WTC11 (cell line): ENCODE results near the gene LRRTM3. TPM values are rescaled to one million over a fixed set of nuclear protein-coding genes. Genes with fewer than 3 reads are reported as not detected.
A peak's percentile ranks its signal among the peaks of the same experiment; 100 is the strongest.

Source experiments
- CREM ChIP-seq: sonication (generic); formaldehyde crosslinking; IDR thresholded peaks from 2 replicates; pipeline ENCODE4 v1.8.1; 2022; ENCODE audit warnings: mild to moderate bottlenecking, missing genetic modification reagents, moderate library complexity
- EMX1 ChIP-seq: fragments of 250-450 bp; sonication (Bioruptor Pico); IDR thresholded peaks from 2 replicates; pipeline ENCODE4 v1.8.0; 2021; ENCODE audit warnings: mild to moderate bottlenecking
- ESRRA ChIP-seq: sonication (generic); formaldehyde crosslinking; IDR thresholded peaks from 2 replicates; pipeline ENCODE4 v1.8.1; 2022; ENCODE audit warnings: mild to moderate bottlenecking, missing genetic modification reagents, borderline replicate concordance
- FOXJ3 ChIP-seq: sonication (generic); formaldehyde crosslinking; IDR thresholded peaks from 2 replicates; pipeline ENCODE4 v1.9.0; 2021; ENCODE audit warnings: missing genetic modification reagents, mild to moderate bottlenecking, borderline replicate concordance
- GRHL2 ChIP-seq: fragments of 250-450 bp; sonication (Bioruptor Pico); IDR thresholded peaks from 2 replicates; pipeline ENCODE4 v1.8.0; 2022; ENCODE audit warnings: mild to moderate bottlenecking, moderate library complexity; ENCODE audit not compliant: insufficient replicate concordance, severe bottlenecking
- HMGA2 ChIP-seq: fragments of 250-450 bp; sonication (Bioruptor Pico); IDR thresholded peaks from 2 replicates; pipeline ENCODE4 v1.4.0; 2021; ENCODE audit warnings: mild to moderate bottlenecking, moderate library complexity
- IRF2 ChIP-seq: sonication (generic); formaldehyde crosslinking; IDR thresholded peaks from 2 replicates; pipeline ENCODE4 v1.8.0; 2022; ENCODE audit warnings: low read depth, missing genetic modification reagents, borderline replicate concordance
- JAZF1 ChIP-seq: fragments of 250-450 bp; sonication (Bioruptor Pico); IDR thresholded peaks from 2 replicates; pipeline ENCODE4 v1.9.0; 2021; ENCODE audit warnings: moderate library complexity, mild to moderate bottlenecking, inconsistent platforms
- JUN ChIP-seq: sonication (generic); formaldehyde crosslinking; IDR thresholded peaks from 2 replicates; pipeline ENCODE4 v1.8.0; 2023; ENCODE audit warnings: mild to moderate bottlenecking, missing genetic modification reagents
- MAX ChIP-seq: sonication (generic); formaldehyde crosslinking; IDR thresholded peaks from 2 replicates; pipeline ENCODE4 v1.8.0; 2022; ENCODE audit warnings: mild to moderate bottlenecking, missing genetic modification reagents
- MYBL2 ChIP-seq: sonication (generic); formaldehyde crosslinking; IDR thresholded peaks from 2 replicates; pipeline ENCODE4 v1.8.1; 2023; ENCODE audit warnings: mild to moderate bottlenecking, moderate library complexity, missing genetic modification reagents
- NR1H2 ChIP-seq: sonication (generic); formaldehyde crosslinking; IDR thresholded peaks from 2 replicates; pipeline ENCODE4 v1.9.0; 2021; ENCODE audit warnings: mild to moderate bottlenecking, moderate library complexity, missing genetic modification reagents
- PRRX2 ChIP-seq: fragments of 250-450 bp; sonication (Bioruptor Pico); IDR thresholded peaks from 2 replicates; pipeline ENCODE4 v1.8.0; 2021; ENCODE audit warnings: mild to moderate bottlenecking
- SMAD4 ChIP-seq: sonication (generic); formaldehyde crosslinking; IDR thresholded peaks from 2 replicates; pipeline ENCODE4 v1.8.0; 2022; ENCODE audit warnings: mild to moderate bottlenecking, missing genetic modification reagents
- USF2 ChIP-seq: sonication (generic); formaldehyde crosslinking; IDR thresholded peaks from 2 replicates; pipeline ENCODE4 v1.8.1; 2023; ENCODE audit warnings: mild to moderate bottlenecking, missing genetic modification reagents, moderate library complexity
- ZBTB21 ChIP-seq: sonication (generic); formaldehyde crosslinking; IDR thresholded peaks from 2 replicates; pipeline ENCODE4 v1.8.1; 2023; ENCODE audit warnings: mild to moderate bottlenecking, missing genetic modification reagents, borderline replicate concordance
- ZNF396 ChIP-seq: fragments of 250-450 bp; sonication (Bioruptor Pico); IDR thresholded peaks from 2 replicates; pipeline ENCODE4 v1.8.0; 2021; ENCODE audit warnings: mild to moderate bottlenecking, moderate library complexity, borderline replicate concordance
- ZNF532 ChIP-seq: fragments of 250-450 bp; sonication (Bioruptor Pico); IDR thresholded peaks from 2 replicates; pipeline ENCODE4 v1.9.0; 2021; ENCODE audit warnings: mild to moderate bottlenecking, borderline replicate concordance
- total RNA-seq: library from RNA; stranded (reverse); gene quantifications from 3 replicates; pipeline ENCODE4 v1.2.3, GENCODE V29; 2021
- TF ChIP-seq, protein P1 (sequence below): sonication (generic); formaldehyde crosslinking; IDR thresholded peaks from 2 replicates; pipeline ENCODE4 v1.8.0; 2023; ENCODE audit warnings: missing genetic modification reagents
- TF ChIP-seq, protein P2 (sequence below): sonication (generic); formaldehyde crosslinking; IDR thresholded peaks from 2 replicates; pipeline ENCODE4 v1.8.1; 2023; ENCODE audit warnings: mild to moderate bottlenecking, missing genetic modification reagents
- TF ChIP-seq, protein P3 (sequence below): sonication (generic); formaldehyde crosslinking; IDR thresholded peaks from 2 replicates; pipeline ENCODE4 v1.8.1; 2022; ENCODE audit warnings: missing genetic modification reagents, borderline replicate concordance
- TF ChIP-seq, protein P4 (sequence below): fragments of 250-450 bp; sonication (Bioruptor Pico); IDR thresholded peaks from 2 replicates; pipeline ENCODE4 v2.1.2; 2022; ENCODE audit warnings: mild to moderate bottlenecking, moderate library complexity
- TF ChIP-seq, protein P5 (sequence below): sonication (generic); formaldehyde crosslinking; IDR thresholded peaks from 2 replicates; pipeline ENCODE4 v1.8.0; 2022; ENCODE audit warnings: missing genetic modification reagents

The LRRTM3 gene
- total RNA-seq, 1 experiment from 2014 or later, result 0.52 TPM

GRCh38 chr10:66925896-66926715, at the start of gene LRRTM3 (continued):
- TF ChIP-seq, protein P1, sequence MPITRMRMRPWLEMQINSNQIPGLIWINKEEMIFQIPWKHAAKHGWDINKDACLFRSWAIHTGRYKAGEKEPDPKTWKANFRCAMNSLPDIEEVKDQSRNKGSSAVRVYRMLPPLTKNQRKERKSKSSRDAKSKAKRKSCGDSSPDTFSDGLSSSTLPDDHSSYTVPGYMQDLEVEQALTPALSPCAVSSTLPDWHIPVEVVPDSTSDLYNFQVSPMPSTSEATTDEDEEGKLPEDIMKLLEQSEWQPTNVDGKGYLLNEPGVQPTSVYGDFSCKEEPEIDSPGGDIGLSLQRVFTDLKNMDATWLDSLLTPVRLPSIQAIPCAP (CRISPR knock-in tag), result no peak
- TF ChIP-seq HMGA2 (CRISPR knock-in tag) (no peak), USF2 (CRISPR knock-in tag) (no peak), PRRX2 (CRISPR knock-in tag) (no peak), CREM (CRISPR knock-in tag) (no peak), ZBTB21 (CRISPR knock-in tag) (peak; percentile 42; the same call in 1 of the 2 replicates), SMAD4 (CRISPR knock-in tag) (no peak), ZNF532 (CRISPR knock-in tag) (no peak), JAZF1 (CRISPR knock-in tag) (no peak), MYBL2 (peak; percentile 48; the same call in 1 of the 2 replicates), ESRRA (CRISPR knock-in tag) (no peak), ZNF396 (CRISPR knock-in tag) (no peak), FOXJ3 (CRISPR knock-in tag) (no peak), EMX1 (no peak), NR1H2 (no peak), GRHL2 (CRISPR knock-in tag) (no peak), MAX (CRISPR knock-in tag) (0 out of 2 replicates have a peak, but pooled peaks have one; percentile 29), JUN (no peak), IRF2 (CRISPR knock-in tag) (no peak)
- TF ChIP-seq, protein P2, sequence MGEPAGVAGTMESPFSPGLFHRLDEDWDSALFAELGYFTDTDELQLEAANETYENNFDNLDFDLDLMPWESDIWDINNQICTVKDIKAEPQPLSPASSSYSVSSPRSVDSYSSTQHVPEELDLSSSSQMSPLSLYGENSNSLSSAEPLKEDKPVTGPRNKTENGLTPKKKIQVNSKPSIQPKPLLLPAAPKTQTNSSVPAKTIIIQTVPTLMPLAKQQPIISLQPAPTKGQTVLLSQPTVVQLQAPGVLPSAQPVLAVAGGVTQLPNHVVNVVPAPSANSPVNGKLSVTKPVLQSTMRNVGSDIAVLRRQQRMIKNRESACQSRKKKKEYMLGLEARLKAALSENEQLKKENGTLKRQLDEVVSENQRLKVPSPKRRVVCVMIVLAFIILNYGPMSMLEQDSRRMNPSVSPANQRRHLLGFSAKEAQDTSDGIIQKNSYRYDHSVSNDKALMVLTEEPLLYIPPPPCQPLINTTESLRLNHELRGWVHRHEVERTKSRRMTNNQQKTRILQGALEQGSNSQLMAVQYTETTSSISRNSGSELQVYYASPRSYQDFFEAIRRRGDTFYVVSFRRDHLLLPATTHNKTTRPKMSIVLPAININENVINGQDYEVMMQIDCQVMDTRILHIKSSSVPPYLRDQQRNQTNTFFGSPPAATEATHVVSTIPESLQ (CRISPR knock-in tag), result no peak
- TF ChIP-seq, protein P3, sequence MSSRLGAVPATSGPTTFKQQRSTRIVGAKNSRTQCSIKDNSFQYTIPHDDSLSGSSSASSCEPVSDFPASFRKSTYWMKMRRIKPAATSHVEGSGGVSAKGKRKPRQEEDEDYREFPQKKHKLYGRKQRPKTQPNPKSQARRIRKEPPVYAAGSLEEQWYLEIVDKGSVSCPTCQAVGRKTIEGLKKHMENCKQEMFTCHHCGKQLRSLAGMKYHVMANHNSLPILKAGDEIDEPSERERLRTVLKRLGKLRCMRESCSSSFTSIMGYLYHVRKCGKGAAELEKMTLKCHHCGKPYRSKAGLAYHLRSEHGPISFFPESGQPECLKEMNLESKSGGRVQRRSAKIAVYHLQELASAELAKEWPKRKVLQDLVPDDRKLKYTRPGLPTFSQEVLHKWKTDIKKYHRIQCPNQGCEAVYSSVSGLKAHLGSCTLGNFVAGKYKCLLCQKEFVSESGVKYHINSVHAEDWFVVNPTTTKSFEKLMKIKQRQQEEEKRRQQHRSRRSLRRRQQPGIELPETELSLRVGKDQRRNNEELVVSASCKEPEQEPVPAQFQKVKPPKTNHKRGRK, result no peak
- TF ChIP-seq, protein P4, sequence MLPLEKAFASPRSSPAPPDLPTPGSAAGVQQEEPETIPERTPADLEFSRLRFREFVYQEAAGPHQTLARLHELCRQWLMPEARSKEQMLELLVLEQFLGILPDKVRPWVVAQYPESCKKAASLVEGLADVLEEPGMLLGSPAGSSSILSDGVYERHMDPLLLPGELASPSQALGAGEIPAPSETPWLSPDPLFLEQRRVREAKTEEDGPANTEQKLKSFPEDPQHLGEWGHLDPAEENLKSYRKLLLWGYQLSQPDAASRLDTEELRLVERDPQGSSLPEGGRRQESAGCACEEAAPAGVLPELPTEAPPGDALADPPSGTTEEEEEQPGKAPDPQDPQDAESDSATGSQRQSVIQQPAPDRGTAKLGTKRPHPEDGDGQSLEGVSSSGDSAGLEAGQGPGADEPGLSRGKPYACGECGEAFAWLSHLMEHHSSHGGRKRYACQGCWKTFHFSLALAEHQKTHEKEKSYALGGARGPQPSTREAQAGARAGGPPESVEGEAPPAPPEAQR (CRISPR knock-in tag), result no peak
- TF ChIP-seq, protein P5, sequence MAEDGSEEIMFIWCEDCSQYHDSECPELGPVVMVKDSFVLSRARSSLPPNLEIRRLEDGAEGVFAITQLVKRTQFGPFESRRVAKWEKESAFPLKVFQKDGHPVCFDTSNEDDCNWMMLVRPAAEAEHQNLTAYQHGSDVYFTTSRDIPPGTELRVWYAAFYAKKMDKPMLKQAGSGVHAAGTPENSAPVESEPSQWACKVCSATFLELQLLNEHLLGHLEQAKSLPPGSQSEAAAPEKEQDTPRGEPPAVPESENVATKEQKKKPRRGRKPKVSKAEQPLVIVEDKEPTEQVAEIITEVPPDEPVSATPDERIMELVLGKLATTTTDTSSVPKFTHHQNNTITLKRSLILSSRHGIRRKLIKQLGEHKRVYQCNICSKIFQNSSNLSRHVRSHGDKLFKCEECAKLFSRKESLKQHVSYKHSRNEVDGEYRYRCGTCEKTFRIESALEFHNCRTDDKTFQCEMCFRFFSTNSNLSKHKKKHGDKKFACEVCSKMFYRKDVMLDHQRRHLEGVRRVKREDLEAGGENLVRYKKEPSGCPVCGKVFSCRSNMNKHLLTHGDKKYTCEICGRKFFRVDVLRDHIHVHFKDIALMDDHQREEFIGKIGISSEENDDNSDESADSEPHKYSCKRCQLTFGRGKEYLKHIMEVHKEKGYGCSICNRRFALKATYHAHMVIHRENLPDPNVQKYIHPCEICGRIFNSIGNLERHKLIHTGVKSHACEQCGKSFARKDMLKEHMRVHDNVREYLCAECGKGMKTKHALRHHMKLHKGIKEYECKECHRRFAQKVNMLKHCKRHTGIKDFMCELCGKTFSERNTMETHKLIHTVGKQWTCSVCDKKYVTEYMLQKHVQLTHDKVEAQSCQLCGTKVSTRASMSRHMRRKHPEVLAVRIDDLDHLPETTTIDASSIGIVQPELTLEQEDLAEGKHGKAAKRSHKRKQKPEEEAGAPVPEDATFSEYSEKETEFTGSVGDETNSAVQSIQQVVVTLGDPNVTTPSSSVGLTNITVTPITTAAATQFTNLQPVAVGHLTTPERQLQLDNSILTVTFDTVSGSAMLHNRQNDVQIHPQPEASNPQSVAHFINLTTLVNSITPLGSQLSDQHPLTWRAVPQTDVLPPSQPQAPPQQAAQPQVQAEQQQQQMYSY (CRISPR knock-in tag), result no peak
